ENCODE data around the gene CHN1.

Gene CHN1

DNA sequence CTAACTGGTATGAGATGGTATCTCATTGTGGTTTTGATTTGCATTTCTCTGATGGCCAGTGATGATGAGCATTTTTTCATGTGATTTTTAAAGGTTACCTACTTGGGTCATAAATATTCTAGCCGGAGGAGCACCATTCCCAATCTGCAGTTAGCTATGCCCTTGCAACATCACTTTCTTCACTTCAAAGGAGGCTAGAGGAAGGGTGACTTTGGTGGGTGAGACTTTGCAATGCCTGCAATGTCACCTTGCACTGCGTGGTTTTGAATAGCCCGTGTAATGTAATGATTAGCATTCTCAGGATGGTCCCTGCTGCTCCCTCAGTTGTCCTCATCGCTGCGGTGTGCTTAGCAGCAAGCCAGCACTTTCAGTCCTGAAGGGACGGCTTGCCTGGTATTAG, 184.8 kb downstream of the CHN1 start:
- TF ChIP-seq, protein P1, sequence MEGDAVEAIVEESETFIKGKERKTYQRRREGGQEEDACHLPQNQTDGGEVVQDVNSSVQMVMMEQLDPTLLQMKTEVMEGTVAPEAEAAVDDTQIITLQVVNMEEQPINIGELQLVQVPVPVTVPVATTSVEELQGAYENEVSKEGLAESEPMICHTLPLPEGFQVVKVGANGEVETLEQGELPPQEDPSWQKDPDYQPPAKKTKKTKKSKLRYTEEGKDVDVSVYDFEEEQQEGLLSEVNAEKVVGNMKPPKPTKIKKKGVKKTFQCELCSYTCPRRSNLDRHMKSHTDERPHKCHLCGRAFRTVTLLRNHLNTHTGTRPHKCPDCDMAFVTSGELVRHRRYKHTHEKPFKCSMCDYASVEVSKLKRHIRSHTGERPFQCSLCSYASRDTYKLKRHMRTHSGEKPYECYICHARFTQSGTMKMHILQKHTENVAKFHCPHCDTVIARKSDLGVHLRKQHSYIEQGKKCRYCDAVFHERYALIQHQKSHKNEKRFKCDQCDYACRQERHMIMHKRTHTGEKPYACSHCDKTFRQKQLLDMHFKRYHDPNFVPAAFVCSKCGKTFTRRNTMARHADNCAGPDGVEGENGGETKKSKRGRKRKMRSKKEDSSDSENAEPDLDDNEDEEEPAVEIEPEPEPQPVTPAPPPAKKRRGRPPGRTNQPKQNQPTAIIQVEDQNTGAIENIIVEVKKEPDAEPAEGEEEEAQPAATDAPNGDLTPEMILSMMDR (IDR thresholded peaks at IDR 0.05; ENCODE audit: insufficient read depth, low read depth, low read length, missing control alignments), result no peak
- H3K4me3 ChIP-seq (ENCODE audit: low read length), result no peak overlapping the region
- no peak for DNase-seq (ENCODE audit: low read depth)

DNA sequence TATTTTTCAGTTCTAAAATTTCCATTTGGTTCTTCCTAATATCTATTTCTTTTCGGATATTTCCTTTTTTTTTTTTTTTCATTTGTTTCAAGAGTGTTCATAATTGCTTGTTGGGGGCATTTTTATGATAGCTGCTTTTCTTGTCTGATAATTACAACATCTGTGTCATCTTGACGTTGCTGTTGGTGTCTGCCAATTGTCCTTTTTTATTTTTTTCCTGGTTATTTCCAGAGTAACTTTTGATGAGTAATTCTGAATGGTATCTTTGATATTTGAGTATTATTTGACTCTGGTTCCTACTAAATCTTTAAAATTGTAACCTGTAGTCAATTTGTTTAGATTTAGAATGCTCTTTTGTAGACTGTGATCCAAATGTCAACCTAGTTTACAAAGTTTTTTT, 189.7 kb downstream of the CHN1 start:
- no peak for DNase-seq (ENCODE audit: low read depth)
- no peak overlapping the region for H3K4me3 ChIP-seq (ENCODE audit: low read length)

DNA sequence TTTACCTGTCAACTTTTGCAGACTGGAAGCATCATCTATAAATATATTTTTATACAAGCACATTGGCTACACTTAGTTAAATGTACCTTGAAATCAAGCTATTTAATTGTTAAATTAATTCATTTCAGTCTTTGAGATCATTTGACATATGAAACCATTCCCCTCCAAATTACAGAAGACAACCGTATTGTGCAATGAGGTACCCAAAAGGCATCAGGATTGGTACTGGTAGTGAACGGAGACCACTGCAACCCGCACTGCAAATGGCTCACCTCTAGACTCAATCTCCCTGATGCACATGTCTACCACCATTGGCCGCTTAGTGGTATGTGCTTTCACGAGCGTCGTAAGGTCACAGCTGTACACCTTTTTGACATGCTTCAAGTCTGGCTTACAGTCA, 193.1 kb downstream of the CHN1 start:
- TF ChIP-seq, protein P1 (IDR thresholded peaks at IDR 0.05; ENCODE audit: insufficient read depth, low read depth, low read length, missing control alignments), result no peak
- DNase-seq (ENCODE audit: low read depth), result no peak
- H3K4me3 ChIP-seq (ENCODE audit: low read length), result no peak overlapping the region

More for the DNA sequence above, 189.7 kb downstream of the CHN1 start:
- TF ChIP-seq, protein P1 (IDR thresholded peaks at IDR 0.05; ENCODE audit: insufficient read depth, low read depth, low read length, missing control alignments), result no peak

DNA sequence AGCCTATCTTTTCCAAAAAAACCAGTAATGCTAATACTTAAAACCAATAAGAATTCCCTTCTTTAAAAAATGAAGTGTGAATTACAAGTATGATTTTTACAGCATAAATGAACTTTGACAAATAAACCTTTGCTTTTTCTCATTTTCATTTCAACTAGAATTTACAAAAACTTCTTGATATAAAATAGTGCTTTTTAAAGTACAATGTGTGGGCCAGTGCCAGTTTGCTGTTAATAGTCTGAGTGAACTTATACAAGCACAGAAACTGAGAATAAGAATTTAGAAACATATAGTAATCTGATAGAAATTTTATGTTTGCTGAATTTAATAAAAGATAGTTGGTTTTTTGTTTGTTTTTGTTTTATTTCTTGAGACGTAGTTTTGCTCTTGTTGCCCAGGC, 197.2 kb downstream of the CHN1 start:
- TF ChIP-seq, protein P1 (IDR thresholded peaks at IDR 0.05; ENCODE audit: insufficient read depth, low read depth, low read length, missing control alignments), result no peak
- DNase-seq (ENCODE audit: low read depth), result no peak
- H3K4me3 ChIP-seq (ENCODE audit: low read length), result no peak overlapping the region

DNA sequence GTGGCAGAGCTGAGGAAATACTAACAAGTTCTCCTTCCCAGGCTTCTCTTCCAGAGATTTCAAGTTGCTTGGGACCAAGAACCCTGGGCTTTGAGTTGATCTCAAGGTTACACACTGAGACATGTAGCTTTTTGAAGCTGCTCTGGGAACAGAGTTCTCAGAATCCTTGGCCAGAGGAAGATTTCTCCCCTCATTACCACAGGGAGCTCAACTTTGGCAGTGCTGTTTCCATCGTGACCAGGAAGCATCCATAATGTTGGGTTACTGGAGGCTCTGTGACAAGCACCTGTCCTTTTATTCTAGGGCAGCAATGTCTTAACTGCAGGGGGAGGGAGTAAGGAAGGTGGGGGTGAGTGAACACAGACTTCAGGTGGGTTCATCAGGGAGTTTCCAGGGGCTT, 199.4 kb downstream of the CHN1 start:
- TF ChIP-seq, protein P1 (IDR thresholded peaks at IDR 0.05; ENCODE audit: insufficient read depth, low read depth, low read length, missing control alignments), result no peak
- no peak overlapping the region for H3K4me3 ChIP-seq (ENCODE audit: low read length)
- no peak for DNase-seq (ENCODE audit: low read depth)

DNA sequence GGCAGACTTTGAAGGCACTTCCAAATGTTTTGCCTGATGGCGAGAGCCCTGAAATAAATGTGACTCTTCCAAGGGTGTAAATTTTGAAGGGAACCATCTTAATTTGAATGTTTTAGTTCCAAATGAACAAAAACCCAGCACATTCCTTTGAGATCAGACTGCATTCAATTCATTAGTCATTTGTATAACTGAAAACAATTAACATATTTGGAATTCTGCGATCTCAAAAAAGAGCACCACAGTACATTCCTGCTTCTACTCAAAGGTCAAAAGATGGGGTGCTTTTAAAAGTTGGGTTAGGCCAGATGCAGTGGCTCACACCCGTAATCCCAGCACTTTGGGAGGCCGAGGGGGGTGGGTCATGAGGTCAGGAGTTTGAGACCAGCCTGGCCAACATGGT, 202.7 kb downstream of the CHN1 start:
- no peak for DNase-seq (ENCODE audit: low read depth)
- TF ChIP-seq, protein P1 (IDR thresholded peaks at IDR 0.05; ENCODE audit: insufficient read depth, low read depth, low read length, missing control alignments), result no peak
- H3K4me3 ChIP-seq (ENCODE audit: low read length), result no peak overlapping the region

DNA sequence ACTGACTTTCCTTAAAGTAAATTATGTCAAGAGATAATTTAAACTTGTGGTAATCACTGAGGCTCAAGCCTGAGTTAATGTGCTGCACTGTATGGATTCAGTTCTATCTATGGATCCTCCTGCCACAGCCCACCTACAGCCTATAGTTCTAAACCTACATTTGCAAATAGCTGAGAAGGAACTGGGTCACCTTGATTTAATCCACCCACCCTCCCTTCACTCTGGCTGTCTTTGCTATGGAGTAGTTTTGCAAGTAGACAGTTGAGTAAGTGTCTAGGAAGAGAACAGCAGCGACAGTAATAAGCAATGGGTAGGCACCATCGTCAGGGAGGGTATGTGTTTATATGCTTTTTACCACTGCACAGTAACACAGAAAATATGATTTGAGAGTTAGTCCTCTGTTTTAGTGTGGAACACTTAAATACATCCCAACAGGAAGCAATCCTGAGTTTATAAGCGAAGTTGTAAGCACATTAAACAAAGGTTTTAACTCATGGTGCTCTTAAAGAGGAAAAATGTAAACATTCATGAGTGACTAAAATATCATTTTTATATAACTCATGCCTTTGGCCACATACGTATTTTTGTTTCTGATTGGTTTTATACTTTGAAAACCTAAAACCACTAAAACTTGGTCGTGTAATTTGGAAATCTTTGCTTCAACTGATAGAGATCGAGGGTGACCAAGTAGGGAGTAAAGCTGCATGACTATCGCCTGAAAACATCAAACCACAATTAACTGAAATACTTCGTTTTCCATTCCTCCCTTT, 204.6 kb downstream of the CHN1 start:
- TF ChIP-seq, protein P1 (IDR thresholded peaks at IDR 0.05; ENCODE audit: insufficient read depth, low read depth, low read length, missing control alignments), result no peak
- no peak for DNase-seq (ENCODE audit: low read depth)
- H3K4me3 ChIP-seq (ENCODE audit: low read length), result no peak overlapping the region
